HEK293 (cell line): ENCODE results near the gene RAMP3.

Experiments
- CTCF ChIA-PET: fragments of 350-600 bp; formaldehyde crosslinking; extraction: SDS; loops from one replicate; lab custom pipeline; 2021; ENCODE audit warnings: antibody characterized with exemption; lab: Yijun Ruan, JAX
- POLR2A ChIA-PET: fragments of 300-600 bp; formaldehyde crosslinking; extraction: SDS; loops from one replicate; lab custom pipeline; 2020; ENCODE audit warnings: antibody characterized with exemption, inconsistent platforms; lab: Yijun Ruan, JAX
- H3K27ac ChIP-seq: fragments of 200-500 bp; sonication (Bioruptor generic); 2 replicates; pipeline ENCODE4 v1.5.1; 2014; ENCODE audit warnings: low read depth, low read length, control low read depth, inconsistent platforms; ENCODE audit errors: extremely low read depth
- H3K36me3 ChIP-seq, 2 experiments: fragments of 200-500 bp in 1 of 2; sonication (Bioruptor generic) in 1 of 2; 1 replicate in 1 of 2; 2 replicates in 1 of 2; pipeline ENCODE4 v1.5.1; 2014 to 2017; ENCODE audit warnings: inconsistent platforms in 2 of 2, low read length in 2 of 2; ENCODE audit not compliant: control insufficient read depth in 2 of 2, insufficient read depth in 1 of 2
- H3K4me1 ChIP-seq: fragments of 200-500 bp; sonication (Bioruptor generic); 2 replicates; pipeline ENCODE4 v1.5.1; 2014; ENCODE audit warnings: mild to moderate bottlenecking, low read length, inconsistent platforms; ENCODE audit not compliant: control insufficient read depth, insufficient read depth
- H3K4me3 ChIP-seq: 2 replicates; pipeline ENCODE4 v1.5.1; 2011; ENCODE audit warnings: low read depth, mild to moderate bottlenecking, control low read depth, low read length, moderate library complexity
- H3K9me3 ChIP-seq: fragments of 200-500 bp; sonication (Bioruptor generic); 2 replicates; pipeline ENCODE4 v1.5.1; 2014; ENCODE audit warnings: low read depth, low read length, inconsistent platforms; ENCODE audit not compliant: control insufficient read depth, insufficient read depth
- BCL11A ChIP-seq: fragments of 450-650 bp; formaldehyde crosslinking; IDR thresholded peaks from 2 replicates; pipeline ENCODE4 v1.5.1; 2016; ENCODE audit warnings: low read depth, missing biosample characterization, missing genetic modification characterization
- HOXA7 ChIP-seq: sonication (generic); formaldehyde crosslinking; IDR thresholded peaks from 2 replicates; pipeline ENCODE4 v1.8.1; 2022; ENCODE audit warnings: missing genetic modification reagents, borderline replicate concordance
- MEIS1 ChIP-seq: sonication (generic); formaldehyde crosslinking; IDR thresholded peaks from 2 replicates; pipeline ENCODE4 v1.8.1; 2022; ENCODE audit warnings: missing genetic modification reagents, mild to moderate bottlenecking, borderline replicate concordance
- MYNN ChIP-seq: fragments of 450-650 bp; formaldehyde crosslinking; IDR thresholded peaks from 2 replicates; pipeline ENCODE4 v1.5.1; 2016; ENCODE audit warnings: missing biosample characterization, missing genetic modification characterization, borderline replicate concordance
- SCRT2 ChIP-seq: fragments of 450-650 bp; formaldehyde crosslinking; IDR thresholded peaks from 2 replicates; pipeline ENCODE4 v1.5.1; 2016; ENCODE audit warnings: missing biosample characterization, missing genetic modification characterization
- SP7 ChIP-seq: fragments of 450-650 bp; formaldehyde crosslinking; IDR thresholded peaks from 2 replicates; pipeline ENCODE4 v1.5.1; 2016; ENCODE audit warnings: missing biosample characterization, missing genetic modification characterization
- YY1 ChIP-seq: fragments of 450-650 bp; formaldehyde crosslinking; IDR thresholded peaks from 2 replicates; pipeline ENCODE4 v1.5.1; 2018; ENCODE audit warnings: missing biosample characterization, missing genetic modification characterization
- ZBTB10 ChIP-seq: fragments of 450-650 bp; formaldehyde crosslinking; IDR thresholded peaks from 2 replicates; pipeline ENCODE4 v1.5.1; 2016; ENCODE audit warnings: missing biosample characterization, missing genetic modification characterization
- ZNF114 ChIP-seq: fragments of 450-650 bp; formaldehyde crosslinking; IDR thresholded peaks from 2 replicates; pipeline ENCODE4 v1.5.0; 2017; ENCODE audit warnings: missing biosample characterization, missing genetic modification characterization
- ZNF121 ChIP-seq: fragments of 450-650 bp; formaldehyde crosslinking; IDR thresholded peaks from 2 replicates; pipeline ENCODE4 v1.5.1; 2016; ENCODE audit warnings: missing biosample characterization, missing genetic modification characterization
- ZNF133 ChIP-seq: fragments of 450-650 bp; formaldehyde crosslinking; IDR thresholded peaks from 2 replicates; pipeline ENCODE4 v1.5.1; 2016; ENCODE audit warnings: missing biosample characterization, missing genetic modification characterization
- ZNF146 ChIP-seq: fragments of 450-650 bp; formaldehyde crosslinking; IDR thresholded peaks from 2 replicates; pipeline ENCODE4 v1.5.1; 2016; ENCODE audit warnings: missing biosample characterization, missing genetic modification characterization
- ZNF157 ChIP-seq: fragments of 450-650 bp; formaldehyde crosslinking; IDR thresholded peaks from 2 replicates; pipeline ENCODE4 v1.5.1; 2016; ENCODE audit warnings: missing biosample characterization, missing genetic modification characterization
- ZNF19 ChIP-seq: fragments of 450-650 bp; formaldehyde crosslinking; IDR thresholded peaks from 2 replicates; pipeline ENCODE4; 2016; ENCODE audit warnings: missing biosample characterization, missing genetic modification characterization, low read depth
- ZNF221 ChIP-seq: fragments of 450-650 bp; formaldehyde crosslinking; IDR thresholded peaks from 2 replicates; pipeline ENCODE4 v1.5.1; 2017; ENCODE audit warnings: missing biosample characterization, missing genetic modification characterization, borderline replicate concordance
- ZNF341 ChIP-seq: fragments of 450-650 bp; formaldehyde crosslinking; IDR thresholded peaks from 2 replicates; pipeline ENCODE4; 2016; ENCODE audit warnings: low read depth, missing biosample characterization, missing genetic modification characterization
- ZNF366 ChIP-seq: fragments of 450-650 bp; formaldehyde crosslinking; conservative IDR thresholded peaks from 2 replicates; pipeline ENCODE4 v1.5.1; 2016; ENCODE audit warnings: missing biosample characterization, missing genetic modification characterization
- ZNF449 ChIP-seq: fragments of 450-650 bp; formaldehyde crosslinking; IDR thresholded peaks from 2 replicates; pipeline ENCODE4 v1.5.1; 2017; ENCODE audit warnings: missing biosample characterization, mild to moderate bottlenecking, missing genetic modification characterization, moderate library complexity
- ZNF560 ChIP-seq: fragments of 450-650 bp; formaldehyde crosslinking; IDR thresholded peaks from 2 replicates; pipeline ENCODE4 v1.5.1; 2017; ENCODE audit warnings: missing biosample characterization, missing genetic modification characterization, borderline replicate concordance
- ZNF701 ChIP-seq: fragments of 450-650 bp; formaldehyde crosslinking; IDR thresholded peaks from 2 replicates; pipeline ENCODE4 v1.5.1; 2016; ENCODE audit warnings: missing biosample characterization, missing genetic modification characterization
- ZNF785 ChIP-seq: fragments of 450-650 bp; formaldehyde crosslinking; IDR thresholded peaks from 2 replicates; pipeline ENCODE4 v1.5.1; 2016; ENCODE audit warnings: missing biosample characterization, missing genetic modification characterization
- ZNF843 ChIP-seq: fragments of 450-650 bp; formaldehyde crosslinking; IDR thresholded peaks from 2 replicates; pipeline ENCODE4 v1.5.1; 2016; ENCODE audit warnings: missing biosample characterization, missing genetic modification characterization
- ZSCAN18 ChIP-seq: fragments of 450-650 bp; formaldehyde crosslinking; IDR thresholded peaks from 2 replicates; pipeline ENCODE4 v1.5.1; 2016; ENCODE audit warnings: missing biosample characterization, missing genetic modification characterization
- TF ChIP-seq, protein P1 (sequence below): fragments of 450-650 bp; formaldehyde crosslinking; IDR thresholded peaks from 2 replicates; pipeline ENCODE4 v1.5.1; 2016; ENCODE audit warnings: missing biosample characterization, missing genetic modification characterization
- TF ChIP-seq, protein P2 (sequence below): fragments of 450-650 bp; formaldehyde crosslinking; IDR thresholded peaks from 2 replicates; pipeline ENCODE4 v1.5.1; 2016; ENCODE audit warnings: missing biosample characterization, missing genetic modification characterization, borderline replicate concordance

The RAMP3 gene

DNA sequence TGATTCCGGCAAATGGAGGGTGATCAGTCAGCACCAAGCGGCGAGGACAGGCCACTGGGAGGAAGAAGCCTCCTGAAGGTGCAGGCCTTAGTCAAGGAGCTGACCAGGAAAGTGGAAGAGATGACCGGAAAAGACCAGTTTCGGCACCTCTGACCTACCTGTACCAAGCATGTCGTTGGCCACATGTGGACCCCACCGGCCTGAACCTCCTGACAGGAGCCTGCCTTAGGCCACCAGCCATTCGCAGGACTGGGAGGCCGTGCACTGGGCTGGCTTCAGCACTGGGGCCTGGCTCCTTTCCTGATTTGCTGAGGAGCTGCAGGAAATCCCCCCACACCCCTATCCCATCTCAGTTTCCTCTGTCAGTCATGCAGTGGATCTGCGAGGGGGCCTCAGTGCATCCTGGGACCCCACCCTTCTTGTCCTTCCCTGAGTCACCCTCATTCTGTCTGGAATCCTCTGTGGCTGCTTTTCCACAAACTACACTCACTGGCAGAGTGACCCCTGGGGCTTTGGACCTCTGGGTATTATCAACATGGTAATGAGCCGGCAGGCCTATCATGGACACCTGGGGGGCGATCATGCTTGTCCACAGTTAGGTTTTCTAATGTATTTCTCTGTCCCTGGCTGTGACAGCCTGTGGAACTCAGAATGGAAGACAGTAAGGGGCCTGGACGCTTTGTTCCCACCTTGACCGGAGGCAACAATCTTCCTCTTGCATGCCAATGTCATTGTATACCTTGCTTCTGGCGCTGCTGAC is 33.0 kb downstream of the RAMP3 start:
- H3K9me3 ChIP-seq: no peaks in the 10 kb centered on the region
- H3K36me3 ChIP-seq: no peaks in the 10 kb centered on the region
- TF ChIP-seq MEIS1 (CRISPR knock-in tag) (no peak), ZNF843 (tag by site-specific recombination) (no peak), HOXA7 (CRISPR knock-in tag) (no peak), ZNF449 (no peak), ZNF146 (tag by site-specific recombination) (no peak), ZNF133 (tag by site-specific recombination) (no peak), ZNF560 (tag by site-specific recombination) (no peak), ZNF341 (no peak), SP7 (tag by site-specific recombination) (no peak), ZNF121 (tag by site-specific recombination) (no peak)
- TF ChIP-seq, all 188 proteins: peak for 0
- Histone ChIP-seq H3K4me1 (no peaks in the 10 kb centered on the region), H3K27ac (no peak overlapping the region), H3K4me3 (no peak overlapping the region)
- POLR2A ChIA-PET: no interaction called here
- CTCF ChIA-PET: no interaction called here

DNA sequence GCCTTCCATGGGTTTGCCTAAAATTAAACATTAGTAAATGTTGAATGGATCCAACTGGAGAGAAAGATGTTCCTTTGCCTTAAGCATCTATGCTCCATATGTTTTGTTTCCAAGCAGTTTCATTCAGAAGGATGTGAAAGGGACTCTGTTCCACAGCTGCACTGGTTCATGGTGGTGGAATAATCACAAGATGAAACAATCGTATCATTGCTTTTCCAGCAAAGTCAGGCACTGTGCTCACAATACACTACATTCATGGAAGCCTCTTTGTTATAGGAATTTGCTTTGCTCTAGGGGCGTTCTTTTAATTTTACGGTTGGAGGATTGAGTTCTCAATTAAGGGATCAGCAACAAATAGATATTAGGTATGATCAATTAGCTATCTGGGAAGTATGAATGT is 33.8 kb downstream of the RAMP3 start:
- Histone ChIP-seq H3K4me3 (no peak overlapping the region), H3K27ac (no peak overlapping the region), H3K4me1 (no peaks in the 10 kb centered on the region), H3K9me3 (no peaks in the 10 kb centered on the region), H3K36me3 (no peaks in the 10 kb centered on the region)
- POLR2A ChIA-PET: no interaction called here
- CTCF ChIA-PET: no interaction called here
- TF ChIP-seq BCL11A (no peak), ZNF785 (no peak), ZNF146 (tag by site-specific recombination) (no peak), ZNF19 (no peak), ZNF221 (tag by site-specific recombination) (no peak), ZNF366 (tag by site-specific recombination) (no peak), ZSCAN18 (no peak), YY1 (no peak), SCRT2 (tag by site-specific recombination) (no peak), ZBTB10 (tag by site-specific recombination) (no peak), ZNF114 (tag by site-specific recombination) (no peak), ZNF701 (tag by site-specific recombination) (no peak), MYNN (tag by site-specific recombination) (no peak), ZNF157 (tag by site-specific recombination) (no peak)
- TF ChIP-seq, protein P1, sequence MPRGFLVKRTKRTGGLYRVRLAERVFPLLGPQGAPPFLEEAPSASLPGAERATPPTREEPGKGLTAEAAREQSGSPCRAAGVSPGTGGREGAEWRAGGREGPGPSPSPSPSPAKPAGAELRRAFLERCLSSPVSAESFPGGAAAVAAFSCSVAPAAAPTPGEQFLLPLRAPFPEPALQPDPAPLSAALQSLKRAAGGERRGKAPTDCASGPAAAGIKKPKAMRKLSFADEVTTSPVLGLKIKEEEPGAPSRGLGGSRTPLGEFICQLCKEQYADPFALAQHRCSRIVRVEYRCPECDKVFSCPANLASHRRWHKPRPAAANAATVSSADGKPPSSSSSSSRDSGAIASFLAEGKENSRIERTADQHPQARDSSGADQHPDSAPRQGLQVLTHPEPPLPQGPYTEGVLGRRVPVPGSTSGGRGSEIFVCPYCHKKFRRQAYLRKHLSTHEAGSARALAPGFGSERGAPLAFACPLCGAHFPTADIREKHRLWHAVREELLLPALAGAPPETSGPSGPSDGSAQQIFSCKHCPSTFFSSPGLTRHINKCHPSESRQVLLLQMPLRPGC: no peak
- TF ChIP-seq, protein P2, sequence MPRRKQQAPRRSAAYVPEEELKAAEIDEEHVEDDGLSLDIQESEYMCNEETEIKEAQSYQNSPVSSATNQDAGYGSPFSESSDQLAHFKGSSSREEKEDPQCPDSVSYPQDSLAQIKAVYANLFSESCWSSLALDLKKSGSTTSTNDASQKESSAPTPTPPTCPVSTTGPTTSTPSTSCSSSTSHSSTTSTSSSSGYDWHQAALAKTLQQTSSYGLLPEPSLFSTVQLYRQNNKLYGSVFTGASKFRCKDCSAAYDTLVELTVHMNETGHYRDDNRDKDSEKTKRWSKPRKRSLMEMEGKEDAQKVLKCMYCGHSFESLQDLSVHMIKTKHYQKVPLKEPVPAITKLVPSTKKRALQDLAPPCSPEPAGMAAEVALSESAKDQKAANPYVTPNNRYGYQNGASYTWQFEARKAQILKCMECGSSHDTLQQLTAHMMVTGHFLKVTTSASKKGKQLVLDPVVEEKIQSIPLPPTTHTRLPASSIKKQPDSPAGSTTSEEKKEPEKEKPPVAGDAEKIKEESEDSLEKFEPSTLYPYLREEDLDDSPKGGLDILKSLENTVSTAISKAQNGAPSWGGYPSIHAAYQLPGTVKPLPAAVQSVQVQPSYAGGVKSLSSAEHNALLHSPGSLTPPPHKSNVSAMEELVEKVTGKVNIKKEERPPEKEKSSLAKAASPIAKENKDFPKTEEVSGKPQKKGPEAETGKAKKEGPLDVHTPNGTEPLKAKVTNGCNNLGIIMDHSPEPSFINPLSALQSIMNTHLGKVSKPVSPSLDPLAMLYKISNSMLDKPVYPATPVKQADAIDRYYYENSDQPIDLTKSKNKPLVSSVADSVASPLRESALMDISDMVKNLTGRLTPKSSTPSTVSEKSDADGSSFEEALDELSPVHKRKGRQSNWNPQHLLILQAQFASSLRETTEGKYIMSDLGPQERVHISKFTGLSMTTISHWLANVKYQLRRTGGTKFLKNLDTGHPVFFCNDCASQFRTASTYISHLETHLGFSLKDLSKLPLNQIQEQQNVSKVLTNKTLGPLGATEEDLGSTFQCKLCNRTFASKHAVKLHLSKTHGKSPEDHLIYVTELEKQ (tag by site-specific recombination): no peak
